Neuron (in vitro differentiated cells): ENCODE data around the gene TLE1.

Experiments
- H2AFZ ChIP-seq: one replicate; pipeline ENCODE4 v1.6.1; 2013; ENCODE audit warnings: low read depth, mild to moderate bottlenecking, inconsistent platforms, low read length, moderate library complexity
- H3K27me3 ChIP-seq: one replicate; pipeline ENCODE4 v1.6.1; 2013; ENCODE audit warnings: low read length; ENCODE audit not compliant: insufficient read depth
- H3K36me3 ChIP-seq: one replicate; pipeline ENCODE4 v1.6.1; 2013; ENCODE audit warnings: low read length; ENCODE audit not compliant: insufficient read depth
- H3K4me1 ChIP-seq: one replicate; pipeline ENCODE4 v1.6.1; 2013; ENCODE audit warnings: low read length; ENCODE audit not compliant: insufficient read depth
- H3K4me3 ChIP-seq: 2 replicates; pipeline ENCODE4 v1.5.1; 2013; ENCODE audit warnings: mild to moderate bottlenecking, low read length, moderate library complexity
- H3K9me3 ChIP-seq: one replicate; pipeline ENCODE4 v1.6.1; 2013; ENCODE audit warnings: low read length

Gene TLE1

DNA sequence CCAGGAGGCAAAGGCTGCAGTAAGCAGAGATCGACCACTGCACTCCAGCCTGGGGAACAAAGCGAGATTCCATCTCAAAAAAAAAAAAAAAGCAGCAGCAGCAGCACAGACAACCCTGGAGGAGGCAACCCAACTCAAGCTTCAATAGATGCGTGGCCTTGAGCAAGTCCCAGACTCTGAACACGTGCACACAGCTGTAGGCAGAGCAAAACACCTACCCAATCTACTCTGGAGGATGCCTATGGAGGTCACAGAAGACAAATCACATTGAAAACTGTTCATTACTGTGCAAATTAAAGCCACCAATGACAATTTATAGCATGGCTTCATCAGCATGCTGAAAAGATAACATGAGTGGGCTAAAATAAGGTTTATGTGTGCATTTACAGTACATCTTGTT lies 7.2 kb downstream of the TLE1 start:
- Histone ChIP-seq H3K4me1 (peaks cover 48% of the 10 kb centered on the region), H3K27me3 (no peaks in the 10 kb centered on the region), H3K36me3 (peaks cover 28% of the 10 kb centered on the region), H3K9me3 (no peaks in the 10 kb centered on the region), H2AFZ (no peak overlapping the region), H3K4me3 (no peak overlapping the region)

DNA sequence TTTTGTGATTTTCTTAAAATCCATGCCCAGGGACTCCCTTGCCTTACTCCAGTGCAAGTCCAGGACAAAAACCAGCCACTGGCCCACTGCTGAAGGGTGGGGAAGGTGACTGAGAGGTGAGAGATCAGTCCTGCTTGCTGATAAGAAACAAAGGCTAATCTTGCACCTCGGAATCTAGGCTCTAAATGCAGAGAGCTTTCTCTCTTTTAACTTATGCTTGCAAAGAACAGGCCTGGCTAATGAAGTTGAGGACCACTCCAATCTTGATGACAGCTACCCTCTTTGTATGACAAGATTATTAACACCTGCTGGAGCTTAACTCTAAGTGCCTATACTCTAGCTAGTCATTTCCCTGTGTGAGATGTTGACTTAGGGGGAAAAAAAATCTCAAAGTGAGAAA lies 8.8 kb downstream of the TLE1 start:
- H3K9me3 ChIP-seq, result peaks cover 3% of the 10 kb centered on the region
- H2AFZ ChIP-seq, result no peak overlapping the region
- H3K4me1 ChIP-seq, result peaks cover 35% of the 10 kb centered on the region
- peaks cover 36% of the 10 kb centered on the region for H3K36me3 ChIP-seq
- H3K4me3 ChIP-seq, result no peak overlapping the region
- H3K27me3 ChIP-seq, result no peaks in the 10 kb centered on the region

DNA sequence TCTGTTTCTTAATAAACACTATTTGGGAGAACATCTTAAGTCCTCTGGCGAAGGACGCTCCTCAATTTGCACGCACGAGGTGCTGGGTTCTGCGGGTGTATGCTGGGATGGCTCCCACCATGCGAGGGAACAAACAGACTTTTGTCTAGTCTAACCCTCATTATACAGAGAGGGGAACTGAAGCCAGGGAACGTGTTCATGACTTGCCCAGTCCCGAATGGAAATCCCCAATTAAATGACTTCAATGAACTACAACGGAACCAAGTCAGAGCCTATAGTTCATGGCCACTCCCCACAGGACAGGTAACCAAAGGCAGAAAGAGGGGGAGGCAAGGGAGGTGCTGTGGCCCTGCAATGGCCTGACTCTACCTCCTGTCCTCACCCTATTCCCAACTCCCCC lies 9.3 kb downstream of the TLE1 start:
- Histone ChIP-seq H3K27me3 (no peaks in the 10 kb centered on the region), H2AFZ (no peak overlapping the region), H3K9me3 (peaks cover 3% of the 10 kb centered on the region), H3K4me1 (peaks cover 30% of the 10 kb centered on the region), H3K4me3 (no peak overlapping the region), H3K36me3 (peaks cover 31% of the 10 kb centered on the region)

DNA sequence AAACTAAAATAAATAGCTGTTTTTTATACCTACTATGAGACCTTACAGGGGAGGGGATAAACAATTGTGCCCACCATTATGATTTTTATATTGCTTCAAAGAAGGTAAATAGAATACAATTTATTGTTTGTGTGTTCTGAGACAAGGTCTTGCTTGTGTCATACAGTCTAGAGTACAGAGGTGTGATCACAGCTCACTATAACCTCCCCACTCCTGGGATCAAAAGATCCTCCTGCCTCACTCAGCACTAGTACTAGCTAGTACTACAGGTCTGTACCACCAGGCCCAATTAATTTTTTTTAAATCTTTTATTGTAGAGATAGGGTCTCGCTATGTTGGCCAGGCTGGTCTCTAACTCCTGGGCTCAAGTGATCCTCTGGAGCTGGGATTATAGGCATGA lies 11.3 kb downstream of the TLE1 start:
- Histone ChIP-seq H2AFZ (no peak overlapping the region), H3K4me1 (peaks cover 11% of the 10 kb centered on the region), H3K27me3 (no peaks in the 10 kb centered on the region), H3K4me3 (no peak overlapping the region), H3K9me3 (peaks cover 3% of the 10 kb centered on the region), H3K36me3 (peaks cover 45% of the 10 kb centered on the region)

DNA sequence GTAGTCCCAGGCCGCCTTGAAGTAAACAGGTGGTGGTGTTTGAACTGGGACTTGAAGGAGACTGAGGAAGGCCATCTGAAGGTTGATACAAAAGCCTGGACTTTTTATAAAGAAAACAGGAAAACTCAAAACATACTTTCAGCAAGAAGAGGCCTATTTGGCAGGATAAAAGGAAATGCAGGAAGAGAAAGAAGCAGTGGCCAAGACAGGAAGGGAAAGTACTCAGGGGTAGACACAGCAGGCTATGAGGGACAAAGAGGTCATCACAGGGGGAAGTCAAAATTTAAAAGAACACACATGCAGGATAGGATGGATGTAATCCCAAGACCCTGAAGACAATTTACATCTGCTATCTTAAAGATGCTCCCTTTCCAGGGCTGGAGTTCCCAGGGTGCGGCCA lies 13.0 kb downstream of the TLE1 start:
- Histone ChIP-seq H3K36me3 (peaks cover 42% of the 10 kb centered on the region), H3K27me3 (no peaks in the 10 kb centered on the region), H3K4me1 (peaks cover 5% of the 10 kb centered on the region), H2AFZ (no peak overlapping the region), H3K9me3 (peaks cover 3% of the 10 kb centered on the region), H3K4me3 (no peak overlapping the region)

DNA sequence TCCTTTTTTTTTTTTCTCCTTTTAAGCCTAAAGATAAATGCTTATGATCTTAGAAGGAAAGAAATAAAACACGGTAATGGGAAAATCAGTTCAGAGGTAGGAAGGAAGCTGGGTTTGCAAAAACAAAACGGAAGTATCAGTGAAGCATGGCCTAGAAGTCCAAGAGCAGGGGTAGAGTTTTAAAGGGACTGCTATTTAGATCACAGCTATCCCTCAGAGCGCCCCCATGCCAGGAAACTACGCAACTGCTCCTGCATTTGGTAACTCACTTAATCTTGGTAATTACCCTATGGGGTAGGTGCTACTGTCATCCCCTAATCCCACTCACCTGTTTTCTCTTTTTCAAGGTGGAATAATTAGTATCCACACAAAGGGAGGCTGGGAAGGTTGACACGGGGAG lies 16.0 kb downstream of the TLE1 start:
- Histone ChIP-seq H3K36me3 (peaks cover 33% of the 10 kb centered on the region), H2AFZ (no peak overlapping the region), H3K9me3 (peaks cover 3% of the 10 kb centered on the region), H3K4me3 (no peak overlapping the region), H3K4me1 (peaks cover 15% of the 10 kb centered on the region), H3K27me3 (no peaks in the 10 kb centered on the region)

DNA sequence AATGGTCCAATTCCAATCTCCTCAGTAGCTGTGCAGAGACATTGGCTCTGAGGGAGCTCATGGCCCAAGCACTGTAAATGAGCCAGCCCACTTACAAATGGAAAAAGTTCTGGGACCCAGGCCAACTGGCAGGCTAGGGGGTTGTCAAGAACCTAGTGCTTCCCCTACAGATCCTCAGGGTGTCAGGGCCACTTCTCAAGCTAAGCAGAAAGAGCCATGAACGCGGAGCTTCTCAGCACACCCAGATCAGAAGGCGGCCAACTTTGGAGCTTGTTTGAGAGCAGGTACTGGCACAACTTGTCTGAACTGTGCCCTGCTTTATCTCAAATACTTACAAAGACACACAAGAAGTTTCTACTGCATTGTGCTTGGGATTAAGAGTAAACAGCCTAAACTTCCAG lies 17.5 kb downstream of the TLE1 start:
- Histone ChIP-seq H2AFZ (no peak overlapping the region), H3K36me3 (peaks cover 27% of the 10 kb centered on the region), H3K4me3 (no peak overlapping the region), H3K27me3 (no peaks in the 10 kb centered on the region), H3K9me3 (peaks cover 3% of the 10 kb centered on the region), H3K4me1 (peaks cover 17% of the 10 kb centered on the region)

DNA sequence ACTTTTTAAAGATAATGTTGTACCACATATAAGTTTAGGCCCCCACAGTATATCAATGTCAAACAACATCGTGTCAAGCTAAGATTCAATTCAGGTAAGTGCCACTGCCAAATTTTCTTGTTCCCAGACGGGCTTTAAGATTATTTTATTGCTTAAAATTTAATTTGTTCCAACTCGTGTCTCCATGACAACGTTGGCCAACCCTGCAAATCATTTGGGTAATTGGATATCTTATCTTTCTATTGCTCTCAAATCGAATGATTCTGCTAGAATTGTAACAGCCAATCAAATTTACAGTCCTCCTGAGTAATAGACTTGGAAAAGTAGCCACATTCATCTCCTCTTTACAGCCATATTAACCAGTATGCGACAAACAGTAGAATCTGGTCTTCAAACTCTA lies 19.5 kb downstream of the TLE1 start:
- H3K9me3 ChIP-seq, result no peaks in the 10 kb centered on the region
- H3K27me3 ChIP-seq, result no peaks in the 10 kb centered on the region
- no peak overlapping the region for H3K4me3 ChIP-seq
- H2AFZ ChIP-seq, result no peak overlapping the region
- H3K36me3 ChIP-seq, result peaks cover 17% of the 10 kb centered on the region
- H3K4me1 ChIP-seq, result peaks cover 31% of the 10 kb centered on the region

DNA sequence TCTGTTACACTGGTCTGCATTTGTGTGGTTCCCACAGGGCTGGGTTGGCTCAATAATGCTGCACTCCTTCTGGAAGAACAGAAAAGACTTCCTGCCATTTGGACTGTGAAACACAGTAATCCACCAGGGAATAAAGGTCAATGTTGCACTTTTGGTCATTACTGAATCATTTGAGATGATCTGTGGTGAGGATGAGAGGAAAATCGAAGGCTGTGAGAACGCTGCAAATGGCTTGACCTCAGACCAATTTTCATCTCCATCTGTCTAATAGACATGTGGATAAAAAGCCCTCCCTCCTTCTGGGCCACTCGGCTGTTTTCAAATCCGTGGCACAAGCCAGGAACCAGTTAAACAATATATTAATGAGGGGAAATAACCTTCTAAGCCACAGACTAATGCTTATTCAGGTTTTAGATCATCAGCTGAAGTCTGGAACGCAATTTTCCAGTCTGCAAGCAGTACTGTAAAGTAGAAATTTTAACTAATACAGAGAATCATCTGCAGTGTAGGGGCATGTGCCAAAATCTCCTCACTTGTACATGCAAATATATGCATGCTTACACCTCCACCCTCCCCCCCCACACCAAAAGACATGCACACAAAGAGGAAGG lies 20.2 kb downstream of the TLE1 start:
- Histone ChIP-seq H3K36me3 (peaks cover 12% of the 10 kb centered on the region), H3K4me3 (no peak overlapping the region), H3K27me3 (no peaks in the 10 kb centered on the region), H3K4me1 (peaks cover 37% of the 10 kb centered on the region), H3K9me3 (no peaks in the 10 kb centered on the region), H2AFZ (no peak overlapping the region)

DNA sequence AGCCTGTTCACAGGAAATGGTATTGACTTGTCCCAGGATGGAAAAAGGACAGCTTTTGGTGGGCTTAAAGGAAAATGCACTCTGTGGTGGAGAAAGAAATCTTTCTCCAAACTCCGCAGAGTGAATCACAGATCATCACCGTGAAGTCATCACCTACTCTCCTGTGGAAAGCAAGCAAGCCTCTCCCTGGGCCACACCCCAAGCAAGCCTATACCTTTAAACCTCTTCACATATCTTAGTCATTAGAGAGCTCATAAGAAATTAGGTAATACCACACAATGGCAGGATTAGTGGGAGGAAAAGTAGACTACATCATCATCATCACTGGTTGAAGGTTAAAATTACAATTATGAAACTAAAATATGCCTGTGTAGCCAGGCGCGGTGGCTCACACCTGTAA lies 23.2 kb downstream of the TLE1 start:
- H3K4me1 ChIP-seq, result peaks cover 51% of the 10 kb centered on the region
- no peaks in the 10 kb centered on the region for H3K36me3 ChIP-seq
- H3K9me3 ChIP-seq, result no peaks in the 10 kb centered on the region
- H3K4me3 ChIP-seq, result no peak overlapping the region
- H3K27me3 ChIP-seq, result no peaks in the 10 kb centered on the region
- no peak overlapping the region for H2AFZ ChIP-seq

DNA sequence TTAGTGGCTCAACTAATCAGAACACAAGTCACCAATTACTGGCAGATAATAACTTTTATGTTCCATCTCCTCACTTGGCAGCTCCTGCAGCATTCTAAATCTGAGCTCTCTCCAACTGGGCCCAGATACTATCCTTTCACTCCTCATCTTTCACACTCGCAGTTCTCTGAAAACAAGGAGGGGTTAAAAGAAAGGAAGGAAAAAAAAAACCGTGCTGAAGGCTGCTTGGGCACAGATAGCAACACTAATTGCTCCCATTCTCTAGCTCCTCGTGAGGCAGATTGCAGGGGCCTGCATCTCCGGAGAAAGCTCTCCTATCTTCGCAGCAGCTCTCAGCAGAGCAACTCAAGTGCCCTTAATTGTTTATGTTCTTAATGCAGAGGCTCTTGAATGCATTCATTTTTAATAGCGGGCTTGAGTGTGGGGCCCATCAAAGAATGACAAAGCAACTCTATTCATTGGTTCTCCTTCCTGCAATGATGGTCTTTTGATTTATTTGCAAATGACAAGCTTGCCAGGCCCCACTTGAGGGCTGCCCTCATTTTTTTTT lies 23.9 kb downstream of the TLE1 start:
- H3K36me3 ChIP-seq, result no peaks in the 10 kb centered on the region

DNA sequence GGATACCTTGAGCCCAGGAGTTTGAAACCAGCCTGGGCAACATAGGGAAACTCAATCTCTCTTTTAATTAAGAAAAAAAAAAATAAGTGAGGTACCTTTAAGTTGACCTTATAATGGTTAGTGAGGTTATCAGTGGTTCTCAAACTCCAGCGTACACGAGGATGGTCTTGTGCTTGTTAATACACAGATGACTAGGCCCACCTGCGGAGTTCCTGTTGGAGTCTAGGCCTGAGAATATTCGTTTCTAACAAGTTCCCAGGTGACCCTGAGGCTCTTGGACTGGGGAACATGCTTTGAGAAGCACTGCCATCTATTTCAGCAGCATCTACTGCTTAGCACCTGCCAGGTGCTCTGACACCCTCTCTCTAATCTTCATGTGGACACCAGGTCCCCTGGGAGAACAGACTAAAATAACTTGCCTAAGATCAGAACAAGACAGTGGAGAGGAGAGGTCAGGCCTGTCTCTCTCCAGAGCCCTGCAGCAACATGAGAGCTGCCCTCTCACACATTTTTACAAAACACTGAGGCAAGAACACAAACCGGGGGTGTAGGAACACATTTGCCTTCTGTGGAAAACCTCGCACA lies 24.6 kb downstream of the TLE1 start:
- no peaks in the 10 kb centered on the region for H3K9me3 ChIP-seq
- H2AFZ ChIP-seq, result no peak overlapping the region
- H3K27me3 ChIP-seq, result no peaks in the 10 kb centered on the region
- H3K36me3 ChIP-seq, result no peaks in the 10 kb centered on the region
- no peak overlapping the region for H3K4me3 ChIP-seq
- H3K4me1 ChIP-seq, result peaks cover 47% of the 10 kb centered on the region

More for the DNA sequence above, 23.9 kb downstream of the TLE1 start:
- Histone ChIP-seq H2AFZ (no peak overlapping the region), H3K4me3 (peak overlapping the region; percentile 19), H3K9me3 (no peaks in the 10 kb centered on the region), H3K4me1 (peaks cover 51% of the 10 kb centered on the region), H3K27me3 (no peaks in the 10 kb centered on the region)

DNA sequence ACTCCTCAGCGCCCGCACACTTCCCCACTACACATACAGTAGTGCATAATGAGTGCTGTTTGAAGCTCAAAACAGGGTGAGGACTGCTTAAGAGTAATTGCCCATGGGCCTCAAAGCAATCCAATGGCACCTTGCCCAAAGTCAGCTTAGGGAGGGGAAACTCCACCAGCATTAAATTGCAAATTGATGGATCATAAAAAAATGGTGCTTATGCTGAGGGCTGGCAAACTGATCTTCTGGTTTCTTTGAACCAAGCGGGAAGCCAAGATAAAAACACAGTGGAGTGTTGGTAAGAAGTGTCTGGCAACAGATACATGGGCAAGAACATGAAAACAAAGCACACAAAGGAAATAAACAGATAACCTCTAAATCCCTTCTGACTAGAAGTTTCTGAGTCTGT lies 28.0 kb downstream of the TLE1 start:
- Histone ChIP-seq H3K9me3 (peaks cover 3% of the 10 kb centered on the region), H2AFZ (no peak overlapping the region), H3K27me3 (no peaks in the 10 kb centered on the region), H3K4me1 (peaks cover 39% of the 10 kb centered on the region), H3K36me3 (no peaks in the 10 kb centered on the region), H3K4me3 (no peak overlapping the region)
